Measurements from ENCODE around the gene NLRP7.
"Not testable (repeated sequence)": the region's sequence is repeated elsewhere in the genome, so short reads cannot be mapped to it uniquely, and the experiment has no call there.

- TF ChIP-seq RAD21 (IDR thresholded peaks at IDR 0.05; ENCODE audit: low read length); CTCF (conservative IDR thresholded peaks at IDR 0.05; ENCODE audit: low read depth, low read length); POLR2A (IDR thresholded peaks at IDR 0.05; ENCODE audit: low read depth, low read length); USF2 (IDR thresholded peaks at IDR 0.05; ENCODE audit: low read depth, low read length); RCOR1 (IDR thresholded peaks at IDR 0.05; ENCODE audit: insufficient replicate concordance, low read length): not testable (repeated sequence)
These were observed 7.8 kb downstream of the NLRP7 start for GRCh38 chr19:54939538-54939937.

Data from IMR-90 (cell line).